Loucy (cell line): Measurements from ENCODE around the gene NFATC2IP.
"Not testable (repeated sequence)": the region's sequence is repeated elsewhere in the genome, so short reads cannot be mapped to it uniquely, and the experiment has no call there.

ENCODE experiments used
- H2AFZ ChIP-seq: fragments of 200-600 bp; sonication (generic); 2 replicates; pipeline ENCODE4 v1.6.0; 2016; ENCODE audit warnings: antibody characterized with exemption, mild to moderate bottlenecking, low read length, moderate library complexity
- H3F3A ChIP-seq: fragments of 200-600 bp; 2 replicates; pipeline ENCODE4 v1.6.0; 2016; ENCODE audit warnings: antibody characterized with exemption, low read depth, mild to moderate bottlenecking
- H3K27me3 ChIP-seq: fragments of 200-600 bp; sonication (generic); 2 replicates; pipeline ENCODE4 v1.6.1; 2014; ENCODE audit warnings: low read length, mild to moderate bottlenecking; ENCODE audit not compliant: insufficient read depth, poor library complexity, severe bottlenecking
- H3K36me3 ChIP-seq: fragments of 200-600 bp; sonication (generic); 2 replicates; pipeline ENCODE4 v1.6.1; 2016; ENCODE audit warnings: low read length; ENCODE audit not compliant: insufficient read depth
- H3K4me1 ChIP-seq: fragments of 200-600 bp; sonication (generic); 2 replicates; pipeline ENCODE4 v1.5.1; 2014; ENCODE audit warnings: low read length, mild to moderate bottlenecking; ENCODE audit not compliant: insufficient read depth, poor library complexity, severe bottlenecking
- H3K4me2 ChIP-seq: fragments of 200-600 bp; sonication (generic); 2 replicates; pipeline ENCODE4 v1.6.0; 2014; ENCODE audit warnings: antibody characterized with exemption, low read length, low read depth, mild to moderate bottlenecking; ENCODE audit not compliant: poor library complexity, severe bottlenecking
- H3K4me3 ChIP-seq: fragments of 200-600 bp; sonication (generic); 2 replicates; pipeline ENCODE4 v1.5.1; 2014; ENCODE audit warnings: low read length, mild to moderate bottlenecking, mixed read lengths; ENCODE audit not compliant: poor library complexity, severe bottlenecking
- H3K79me2 ChIP-seq: fragments of 200-600 bp; sonication (generic); 2 replicates; pipeline ENCODE4 v1.6.1; 2014; ENCODE audit warnings: low read length; ENCODE audit not compliant: insufficient read depth
- H3K9ac ChIP-seq: fragments of 200-600 bp; sonication (generic); 2 replicates; pipeline ENCODE4 v1.6.0; 2014; ENCODE audit warnings: mild to moderate bottlenecking, low read depth, low read length, moderate library complexity; ENCODE audit not compliant: poor library complexity, severe bottlenecking
- H3K9me2 ChIP-seq: fragments of 200-600 bp; sonication (generic); replicated peaks from 2 replicates; pipeline ENCODE4 v1.6.1; 2016; ENCODE audit warnings: low read depth, low read length, mixed read lengths
- H3K9me3 ChIP-seq: fragments of 200-600 bp; sonication (generic); 2 replicates; pipeline ENCODE4 v1.6.1; 2014; ENCODE audit warnings: mild to moderate bottlenecking, antibody characterized with exemption, low read length, low read depth; ENCODE audit not compliant: insufficient read depth
- H4K20me1 ChIP-seq: fragments of 200-600 bp; sonication (generic); 2 replicates; pipeline ENCODE4 v1.6.0; 2014; ENCODE audit warnings: antibody characterized with exemption, low read length, mild to moderate bottlenecking; ENCODE audit not compliant: insufficient read depth, poor library complexity, severe bottlenecking
- CTCF ChIP-seq: fragments of 200-600 bp; sonication (generic); conservative IDR thresholded peaks from 2 replicates; pipeline ENCODE4 v1.5.1; 2014; ENCODE audit warnings: mild to moderate bottlenecking, antibody characterized with exemption, low read length
- EZH2phosphoT487 ChIP-seq: fragments of 200-600 bp; IDR thresholded peaks from 2 replicates; pipeline ENCODE4 v1.6.1; 2018; ENCODE audit warnings: antibody characterized with exemption, mild to moderate bottlenecking, moderate library complexity, borderline replicate concordance

NFATC2IP gene

GRCh38 chr16:29000019-29000418, 49.3 kb downstream of the NFATC2IP start:
- H4K20me1 ChIP-seq = no peaks in the 10 kb centered on the region
- no peaks in the 10 kb centered on the region for H3F3A ChIP-seq
- H3K79me2 ChIP-seq = no peaks in the 10 kb centered on the region
- H3K36me3 ChIP-seq = no peaks in the 10 kb centered on the region
- no peaks in the 10 kb centered on the region for H3K9me2 ChIP-seq
- no peak overlapping the region for H3K9ac ChIP-seq
- no peaks in the 10 kb centered on the region for H3K27me3 ChIP-seq
- TF ChIP-seq EZH2phosphoT487 (no peak), CTCF (no peak)
- H2AFZ ChIP-seq = 0 out of 2 replicates have a peak overlapping the region, but pooled peaks have one; percentile 59
- H3K4me2 ChIP-seq = no peak overlapping the region
- H3K9me3 ChIP-seq = no peaks in the 10 kb centered on the region
- no peak overlapping the region for H3K4me3 ChIP-seq
- no peaks in the 10 kb centered on the region for H3K4me1 ChIP-seq

- not testable (repeated sequence) for H3F3A ChIP-seq, H3K4me2 ChIP-seq, H3K36me3 ChIP-seq, H3K4me3 ChIP-seq, H3K9me2 ChIP-seq, H3K9ac ChIP-seq, H3K79me2 ChIP-seq, H4K20me1 ChIP-seq, H3K9me3 ChIP-seq, H2AFZ ChIP-seq, H3K27me3 ChIP-seq
- peaks cover 14% of the 10 kb centered on the region for H3K4me1 ChIP-seq
Observed at GRCh38 chr16:29004496-29005139, 53.9 kb downstream of the NFATC2IP start.

- Histone ChIP-seq H3K4me3 (no peak overlapping the region), H3F3A (no peaks in the 10 kb centered on the region), H4K20me1 (no peaks in the 10 kb centered on the region), H3K79me2 (no peaks in the 10 kb centered on the region), H3K9ac (no peak overlapping the region), H3K4me1 (peaks cover 23% of the 10 kb centered on the region), H3K36me3 (no peaks in the 10 kb centered on the region), H3K27me3 (no peaks in the 10 kb centered on the region), H3K9me3 (no peaks in the 10 kb centered on the region), H3K9me2 (no peaks in the 10 kb centered on the region), H2AFZ (no peak overlapping the region), H3K4me2 (peak overlapping the region; percentile 2)
- no peak for TF ChIP-seq EZH2phosphoT487
- TF ChIP-seq CTCF = no peak
Observed at GRCh38 chr16:29007730-29008593, 57.2 kb downstream of the NFATC2IP start.
